Stimulated activated CD4-positive, alpha-beta T cell treated with anti-CD3 and anti-CD28 coated beads, Interleukin-1b, Interleukin-23, amount 100 ng/mL, for 4 hours (primary cell): Measurements from ENCODE around the gene EGLN3.
"Not testable (repeated sequence)": the region's sequence is repeated elsewhere in the genome, so short reads cannot be mapped to it uniquely, and the experiment has no call there.

ENCODE experiments used
- DNase-seq, 2 donors: peaks; one replicate each; pipeline ENCODE4 v3.0.0-alpha.2; 2020; ENCODE audit warnings: low read depth in 2 of 2

EGLN3 gene

GRCh38 chr14:33950320-33951182 is at the start of gene EGLN3:
EGLN3 (minus strand) TSS chr14:33951074; CDS start chr14:33950752, 322 bp downstream.
- peak; percentile 37 to 46 for DNase-seq

- no peak for DNase-seq
Observed at GRCh38 chr14:34000396-34000795, 49.5 kb upstream of the EGLN3 start.

- no peak for DNase-seq
Observed at GRCh38 chr14:33999771-34000291, 49.0 kb upstream of the EGLN3 start.

GRCh38 chr14:33997611-33998010 is 46.7 kb upstream of the EGLN3 start:
- DNase-seq = no peak

GRCh38 chr14:33996462-33996861 is 45.6 kb upstream of the EGLN3 start:
- no peak for DNase-seq

- DNase-seq = no peak
Observed at GRCh38 chr14:33993246-33993645, 42.4 kb upstream of the EGLN3 start.

- DNase-seq = no peak
Observed at GRCh38 chr14:33992274-33993007, 41.6 kb upstream of the EGLN3 start.

- no peak for DNase-seq
Observed at GRCh38 chr14:33990790-33991189, 39.9 kb upstream of the EGLN3 start.

- no peak for DNase-seq
Observed at GRCh38 chr14:33987565-33988080, 36.7 kb upstream of the EGLN3 start.

- no peak for DNase-seq
Observed at GRCh38 chr14:33986804-33987203, 35.9 kb upstream of the EGLN3 start.

- no peak for DNase-seq
Observed at GRCh38 chr14:33985242-33985641, 34.4 kb upstream of the EGLN3 start.

- no peak for DNase-seq
Observed at GRCh38 chr14:33979613-33980276, 28.9 kb upstream of the EGLN3 start.

GRCh38 chr14:33978892-33979612 is 28.2 kb upstream of the EGLN3 start:
- DNase-seq = no peak

GRCh38 chr14:33972583-33973081 is 21.8 kb upstream of the EGLN3 start:
- no peak for DNase-seq

GRCh38 chr14:33969846-33970245 is 19.0 kb upstream of the EGLN3 start:
- DNase-seq = not testable (repeated sequence)

GRCh38 chr14:33968722-33969121 is 17.8 kb upstream of the EGLN3 start:
- no peak for DNase-seq

- no peak for DNase-seq
Observed at GRCh38 chr14:33967138-33967537, 16.3 kb upstream of the EGLN3 start.

GRCh38 chr14:33966276-33966675 is 15.4 kb upstream of the EGLN3 start:
- DNase-seq = no peak

GRCh38 chr14:33964599-33965317 is 13.9 kb upstream of the EGLN3 start:
- no peak for DNase-seq

- no peak for DNase-seq
Observed at GRCh38 chr14:33963892-33964291, 13.0 kb upstream of the EGLN3 start.
